Osteocyte (in vitro differentiated cells): Measurements from ENCODE around the gene RHBDD2. TPM values are rescaled to one million over a fixed set of nuclear protein-coding genes. Genes with fewer than 3 reads are reported as not detected.
"Not testable (repeated sequence)": the region's sequence is repeated elsewhere in the genome, so short reads cannot be mapped to it uniquely, and the experiment has no call there.

Experiments
- DNase-seq: peaks from one replicate; pipeline ENCODE4 v3.0.0; 2021; ENCODE audit warnings: mixed read lengths; ENCODE audit not compliant: unreplicated experiment; ENCODE audit errors: extremely low spot score
- H3K27ac Mint-ChIP-seq: one replicate; pipeline ENCODE4 v1.8.0; 2021; ENCODE audit warnings: mild to moderate bottlenecking, mixed read lengths; ENCODE audit not compliant: unreplicated experiment
- H3K27me3 Mint-ChIP-seq: one replicate; pipeline ENCODE4 v1.8.0; 2021; ENCODE audit warnings: mixed read lengths; ENCODE audit not compliant: unreplicated experiment
- H3K36me3 Mint-ChIP-seq: one replicate; pipeline ENCODE4 v1.8.0; 2021; ENCODE audit warnings: mixed read lengths; ENCODE audit not compliant: unreplicated experiment
- H3K4me1 Mint-ChIP-seq: one replicate; pipeline ENCODE4 v1.8.0; 2021; ENCODE audit warnings: mixed read lengths; ENCODE audit not compliant: unreplicated experiment
- H3K4me3 Mint-ChIP-seq: one replicate; pipeline ENCODE4 v1.8.0; 2021; ENCODE audit warnings: mild to moderate bottlenecking, moderate library complexity, mixed read lengths; ENCODE audit not compliant: unreplicated experiment
- H3K9me3 Mint-ChIP-seq: one replicate; pipeline ENCODE4 v1.8.0; 2021; ENCODE audit warnings: mixed read lengths; ENCODE audit not compliant: unreplicated experiment
- CTCF ChIP-seq: fragments of 200-600 bp; sonication (generic); IDR thresholded peaks from 2 replicates; pipeline ENCODE4 v1.5.0; 2021; ENCODE audit warnings: antibody characterized with exemption, mild to moderate bottlenecking, moderate library complexity
- total RNA-seq: library from RNA; stranded (reverse); gene quantifications from 2 replicates; pipeline ENCODE4 v1.2.1, GENCODE V29; 2021

Gene RHBDD2
- total RNA-seq, 1 donor from 2014 or later: 44.8 TPM

DNA sequence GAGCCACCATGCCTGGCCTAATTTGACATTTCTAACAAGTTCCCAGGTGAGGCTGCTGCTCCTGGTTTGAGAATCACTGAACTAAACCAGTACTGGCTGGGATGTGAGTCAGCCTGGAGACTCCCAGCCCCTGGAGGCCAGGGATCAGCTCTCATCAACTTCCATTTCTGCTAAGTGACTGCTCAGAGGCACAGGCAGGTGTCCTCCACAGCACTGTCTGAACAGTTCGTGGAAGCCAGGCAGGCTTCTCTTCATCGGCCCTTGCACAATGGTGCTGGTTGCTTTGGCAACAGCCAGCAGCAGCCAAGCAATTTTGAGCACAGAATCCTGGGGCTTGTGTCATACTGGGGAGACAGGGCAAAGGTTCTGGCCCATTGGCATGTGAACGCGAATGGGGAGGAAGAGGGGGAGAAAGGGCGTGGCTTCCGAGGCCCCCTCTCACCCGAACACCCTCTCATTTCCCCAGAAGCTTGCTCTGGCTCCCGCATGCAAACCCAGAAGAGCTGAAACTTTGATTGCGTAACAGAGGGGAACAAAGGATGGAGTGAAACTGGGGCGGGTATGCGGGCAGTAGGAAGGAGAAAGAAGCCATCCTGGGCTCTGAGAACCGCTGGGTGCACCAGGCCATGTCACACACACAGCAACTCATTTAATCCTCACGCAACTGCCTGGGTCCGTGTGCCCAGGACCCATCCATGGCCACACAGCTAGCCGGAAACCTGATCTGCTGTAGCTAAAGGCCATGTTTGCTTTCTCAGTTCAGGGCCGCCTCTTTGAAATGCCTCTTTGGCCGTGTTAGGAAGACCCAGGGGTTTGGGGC lies 27.2 kb downstream of the RHBDD2 start:
- Mint-ChIP-seq H3K9me3 (no peaks in the 10 kb centered on the region), H3K27ac (peak overlapping the region; percentile 9), H3K4me1 (peaks cover 7% of the 10 kb centered on the region), H3K4me3 (no peak overlapping the region), H3K27me3 (peaks cover 5% of the 10 kb centered on the region), H3K36me3 (no peaks in the 10 kb centered on the region)
- DNase-seq: no peak
- no peak for TF ChIP-seq CTCF

- Mint-ChIP-seq H3K4me3 (no peak overlapping the region), H3K27ac (no peak overlapping the region), H3K4me1 (peaks cover 7% of the 10 kb centered on the region)
These were observed 28.3 kb downstream of the RHBDD2 start for GRCh38 chr7:75906991-75907667.

DNA sequence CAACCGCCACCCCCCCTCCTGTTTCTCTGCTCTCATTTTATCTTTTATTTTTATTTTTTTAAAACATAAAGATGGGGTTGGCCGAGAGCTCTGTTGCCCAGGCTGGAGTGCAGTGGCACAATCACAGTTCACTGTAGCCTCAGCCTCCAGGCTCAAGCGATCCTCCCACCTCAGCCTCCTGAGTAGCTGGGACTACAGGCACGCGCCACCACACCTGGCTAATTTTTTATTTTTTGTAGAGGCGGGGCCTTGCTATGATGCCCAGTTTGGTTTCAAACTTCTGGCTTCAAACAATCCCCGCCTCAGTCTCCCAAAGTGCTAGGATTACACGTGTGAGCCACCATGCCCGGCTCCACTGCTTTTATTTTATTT lies 28.8 kb downstream of the RHBDD2 start:
- not testable (repeated sequence) for H3K36me3 Mint-ChIP-seq, H3K27me3 Mint-ChIP-seq, H3K9me3 Mint-ChIP-seq, H3K27ac Mint-ChIP-seq, H3K4me3 Mint-ChIP-seq, H3K4me1 Mint-ChIP-seq, DNase-seq

More at GRCh38 chr7:75906991-75907667, 28.3 kb downstream of the RHBDD2 start:
- DNase-seq: no peak
- H3K27me3 Mint-ChIP-seq: peaks cover 5% of the 10 kb centered on the region
- no peaks in the 10 kb centered on the region for H3K9me3 Mint-ChIP-seq
- no peaks in the 10 kb centered on the region for H3K36me3 Mint-ChIP-seq
- no peak for TF ChIP-seq CTCF

DNA sequence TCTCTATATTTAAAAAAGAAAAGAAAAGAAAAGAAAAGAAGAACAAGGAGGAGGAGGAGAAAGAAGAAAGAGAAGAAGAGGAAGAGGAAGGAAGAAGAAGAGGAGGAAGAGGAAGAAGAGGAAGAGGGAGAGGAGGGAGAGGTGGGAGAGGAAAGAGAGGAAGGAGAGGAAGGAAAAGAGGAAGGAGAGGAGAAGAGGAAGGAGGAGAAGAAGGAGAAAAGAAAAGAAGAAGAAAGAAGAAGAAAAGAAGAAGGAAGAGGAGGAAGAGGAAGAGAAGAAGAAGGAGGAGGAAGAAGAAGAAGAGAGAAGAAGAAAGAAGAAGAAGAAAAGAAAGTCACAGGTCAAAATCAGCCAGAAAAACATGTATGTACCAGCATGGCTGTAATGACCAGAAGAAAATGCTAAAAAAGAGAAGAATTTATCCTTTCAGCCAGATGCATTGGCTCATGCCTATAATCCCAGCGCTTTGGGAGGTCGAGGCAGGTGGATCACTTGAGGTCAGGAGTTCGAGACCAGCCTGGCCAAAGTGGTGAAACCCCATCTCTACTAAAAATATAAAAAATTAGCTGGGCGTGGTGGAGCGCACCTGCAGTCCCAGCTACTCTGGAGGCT lies 30.8 kb downstream of the RHBDD2 start:
- Mint-ChIP-seq H3K9me3 (no peaks in the 10 kb centered on the region), H3K4me3 (no peak overlapping the region), H3K27ac (no peak overlapping the region), H3K4me1 (peaks cover 15% of the 10 kb centered on the region), H3K27me3 (peaks cover 5% of the 10 kb centered on the region), H3K36me3 (no peaks in the 10 kb centered on the region)
- no peak for TF ChIP-seq CTCF
- DNase-seq: no peak

DNA sequence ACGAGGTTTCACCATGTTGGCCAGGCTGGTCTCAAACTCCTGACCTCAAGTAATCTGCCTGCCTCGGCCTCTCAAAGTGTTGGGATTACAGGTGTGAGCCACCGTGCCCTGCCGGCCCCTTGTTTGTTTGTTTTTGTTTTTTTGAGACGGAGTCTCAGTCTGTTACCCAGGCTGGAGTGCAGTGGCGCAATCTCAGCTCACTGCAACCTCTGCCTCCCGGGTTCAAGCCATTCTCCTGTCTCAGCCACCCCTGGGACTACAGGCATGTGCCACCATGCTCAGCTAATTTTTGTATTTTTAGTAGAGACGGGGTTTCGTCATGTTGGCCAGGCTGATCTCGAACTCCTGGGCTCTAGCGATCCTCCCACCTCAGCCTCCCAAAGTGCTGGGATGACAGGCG lies 32.4 kb downstream of the RHBDD2 start:
- not testable (repeated sequence) for DNase-seq, H3K27me3 Mint-ChIP-seq, H3K9me3 Mint-ChIP-seq, H3K27ac Mint-ChIP-seq, H3K4me3 Mint-ChIP-seq, H3K36me3 Mint-ChIP-seq
- peaks cover 15% of the 10 kb centered on the region for H3K4me1 Mint-ChIP-seq

- Mint-ChIP-seq H3K9me3 (no peaks in the 10 kb centered on the region), H3K36me3 (peaks cover under 1% of the 10 kb centered on the region), H3K27ac (no peak overlapping the region), H3K27me3 (peaks cover 5% of the 10 kb centered on the region), H3K4me1 (peaks cover 20% of the 10 kb centered on the region), H3K4me3 (peak overlapping the region; percentile 91)
- TF ChIP-seq CTCF: no peak
- no peak for DNase-seq
These were observed 34.6 kb downstream of the RHBDD2 start for GRCh38 chr7:75913437-75913836.
